ENCODE measurements around the gene SEMA5A. TPM values are rescaled to one million over a fixed set of nuclear protein-coding genes. Genes with fewer than 3 reads are reported as not detected.
"Not testable (repeated sequence)": the region's sequence is repeated elsewhere in the genome, so short reads cannot be mapped to it uniquely, and the experiment has no call there.

Gene SEMA5A
- total and polyA plus RNA-seq, 2 donors: 4.2 to 78.6 TPM

DNA sequence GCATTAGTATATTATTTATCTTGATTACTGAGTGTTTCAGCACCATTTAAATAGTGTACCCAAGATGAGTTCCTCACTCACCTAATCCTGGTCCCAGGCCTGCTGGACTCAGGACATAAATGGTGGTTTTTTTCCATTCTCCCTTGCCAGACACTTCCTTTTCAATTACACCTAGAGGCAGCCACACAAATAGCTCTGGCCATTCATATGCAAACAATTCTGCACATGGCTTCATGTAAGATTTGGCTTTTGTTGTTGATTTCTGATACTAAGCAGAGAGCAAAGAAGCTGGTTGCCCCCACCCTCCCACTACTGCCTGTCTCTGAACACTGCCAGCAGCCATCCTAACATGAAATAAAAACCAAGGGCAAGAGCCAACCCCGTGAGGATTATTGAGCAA lies 180.4 kb downstream of the SEMA5A start:
- H3K4me1 ChIP-seq (ENCODE audit: insufficient read depth): no peaks in the 10 kb centered on the region
- H3K27ac ChIP-seq (ENCODE audit: low read depth): no peak overlapping the region
- H3K36me3 ChIP-seq (ENCODE audit: insufficient read depth): no peaks in the 10 kb centered on the region
- WGBS: 53% methylated on average over 1 of the region's 1 CpG
- no peak for DNase-seq (ENCODE audit: extremely low spot score)
- H3K4me3 ChIP-seq (ENCODE audit: low read depth, low read length): no peak overlapping the region

- no peak overlapping the region for H3K27ac ChIP-seq (ENCODE audit: low read depth)
- H3K36me3 ChIP-seq (ENCODE audit: insufficient read depth): no peaks in the 10 kb centered on the region
- H3K4me1 ChIP-seq (ENCODE audit: insufficient read depth): no peaks in the 10 kb centered on the region
- WGBS: 42% methylated on average over 2 of the region's 2 CpGs
- H3K4me3 ChIP-seq (ENCODE audit: low read depth, low read length): no peak overlapping the region
- DNase-seq (ENCODE audit: extremely low spot score): no peak
Measured at GRCh38 chr5:9363449-9363848, 182.4 kb downstream of the SEMA5A start.

DNA sequence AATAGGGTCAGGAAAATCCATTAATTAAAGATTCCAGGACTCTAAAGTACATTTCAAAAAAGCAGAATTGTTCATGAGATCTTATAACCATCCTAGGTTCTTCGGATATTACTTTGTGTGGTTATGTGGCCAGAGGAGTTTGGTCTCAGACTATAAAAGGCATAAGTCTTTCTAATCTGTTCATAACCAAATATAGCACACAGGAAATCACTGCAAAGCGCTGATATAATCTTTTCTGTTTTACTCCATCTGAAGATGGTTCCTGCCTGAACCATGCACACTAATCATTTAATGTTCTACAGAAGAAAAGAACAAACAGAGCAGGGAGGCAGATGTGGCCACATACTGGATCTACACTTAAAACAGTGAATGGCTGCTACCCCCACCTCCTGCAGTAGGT lies 182.8 kb downstream of the SEMA5A start:
- DNase-seq (ENCODE audit: extremely low spot score): no peak
- H3K27ac ChIP-seq (ENCODE audit: low read depth): no peak overlapping the region
- H3K36me3 ChIP-seq (ENCODE audit: insufficient read depth): no peaks in the 10 kb centered on the region
- WGBS: 14% methylated on average over 2 of the region's 2 CpGs
- no peak overlapping the region for H3K4me3 ChIP-seq (ENCODE audit: low read depth, low read length)
- H3K4me1 ChIP-seq (ENCODE audit: insufficient read depth): no peaks in the 10 kb centered on the region

DNA sequence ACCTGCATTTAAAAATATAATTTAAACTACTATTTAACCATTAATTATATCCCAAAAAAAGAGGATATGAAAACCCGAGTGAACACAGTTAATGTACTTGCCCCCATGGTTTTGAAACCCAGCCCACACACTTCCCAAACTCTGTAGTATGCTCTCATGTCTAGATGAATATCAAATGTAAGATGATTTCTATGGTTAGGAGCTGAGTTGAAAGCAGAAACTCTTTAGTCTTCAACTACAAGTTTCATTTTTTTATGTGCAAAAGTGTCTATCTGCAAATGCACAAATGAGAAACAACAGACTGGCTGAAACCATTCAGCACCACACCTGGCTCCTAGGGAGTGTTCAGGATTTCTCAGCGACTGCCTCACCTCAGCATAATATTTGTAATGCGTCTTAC lies 183.3 kb downstream of the SEMA5A start:
- Histone ChIP-seq H3K27ac (ENCODE audit: low read depth) (no peak overlapping the region), H3K4me3 (ENCODE audit: low read depth, low read length) (no peak overlapping the region), H3K4me1 (ENCODE audit: insufficient read depth) (no peaks in the 10 kb centered on the region), H3K36me3 (ENCODE audit: insufficient read depth) (no peaks in the 10 kb centered on the region)
- 70% methylated on average over 3 of the region's 3 CpGs for WGBS
- DNase-seq (ENCODE audit: extremely low spot score): no peak

DNA sequence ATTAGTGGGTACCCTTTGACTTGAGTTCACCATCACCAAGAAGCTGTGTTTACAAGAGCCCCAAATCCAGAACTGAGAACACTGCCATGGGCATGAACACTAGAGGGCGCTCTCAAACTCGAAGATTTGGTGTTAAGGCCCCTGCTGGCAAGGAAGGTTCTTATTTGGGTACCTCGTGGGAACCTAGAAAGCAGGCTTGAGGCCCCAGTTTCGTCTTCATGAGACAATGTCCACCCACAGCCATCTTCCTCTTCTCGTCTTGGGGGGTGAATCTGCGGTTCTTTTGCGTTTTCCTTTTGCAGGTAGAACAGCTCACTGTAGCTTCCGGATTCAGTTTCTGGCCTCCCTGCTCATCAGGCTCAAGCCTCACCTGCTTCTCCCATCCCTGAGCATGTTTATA lies 184.0 kb downstream of the SEMA5A start:
- H3K36me3 ChIP-seq (ENCODE audit: insufficient read depth): no peaks in the 10 kb centered on the region
- WGBS: 62% methylated on average over 8 of the region's 8 CpGs
- H3K27ac ChIP-seq (ENCODE audit: low read depth): no peak overlapping the region
- H3K4me3 ChIP-seq (ENCODE audit: low read depth, low read length): no peak overlapping the region
- H3K4me1 ChIP-seq (ENCODE audit: insufficient read depth): no peaks in the 10 kb centered on the region
- no peak for DNase-seq (ENCODE audit: extremely low spot score)

GRCh38 chr5:9358961-9359685 lies 186.8 kb downstream of the SEMA5A start:
- no peak overlapping the region for H3K27ac ChIP-seq (ENCODE audit: low read depth)
- DNase-seq (ENCODE audit: extremely low spot score): no peak
- H3K4me1 ChIP-seq (ENCODE audit: insufficient read depth): no peaks in the 10 kb centered on the region
- H3K36me3 ChIP-seq (ENCODE audit: insufficient read depth): no peaks in the 10 kb centered on the region
- 77% methylated on average over 2 of the region's 2 CpGs for WGBS
- no peak overlapping the region for H3K4me3 ChIP-seq (ENCODE audit: low read depth, low read length)

- no peak overlapping the region for H3K4me3 ChIP-seq (ENCODE audit: low read depth, low read length)
- WGBS: 25% methylated on average over 5 of the region's 5 CpGs
- no peak overlapping the region for H3K27ac ChIP-seq (ENCODE audit: low read depth)
- H3K36me3 ChIP-seq (ENCODE audit: insufficient read depth): no peaks in the 10 kb centered on the region
- no peaks in the 10 kb centered on the region for H3K4me1 ChIP-seq (ENCODE audit: insufficient read depth)
- DNase-seq (ENCODE audit: extremely low spot score): no peak
Measured at GRCh38 chr5:9356351-9356825, 189.5 kb downstream of the SEMA5A start.

GRCh38 chr5:9354336-9355081 lies 191.4 kb downstream of the SEMA5A start:
- Histone ChIP-seq H3K4me1 (ENCODE audit: insufficient read depth) (no peaks in the 10 kb centered on the region), H3K27ac (ENCODE audit: low read depth) (no peak overlapping the region), H3K36me3 (ENCODE audit: insufficient read depth) (no peaks in the 10 kb centered on the region), H3K4me3 (ENCODE audit: low read depth, low read length) (no peak overlapping the region)
- WGBS: 86% methylated on average over 7 of the region's 7 CpGs
- DNase-seq (ENCODE audit: extremely low spot score): no peak

GRCh38 chr5:9353048-9353447 lies 192.8 kb downstream of the SEMA5A start:
- not testable (repeated sequence) for H3K4me1 ChIP-seq (ENCODE audit: insufficient read depth); DNase-seq (ENCODE audit: extremely low spot score); H3K27ac ChIP-seq (ENCODE audit: low read depth); H3K4me3 ChIP-seq (ENCODE audit: low read depth, low read length); H3K36me3 ChIP-seq (ENCODE audit: insufficient read depth)

DNA sequence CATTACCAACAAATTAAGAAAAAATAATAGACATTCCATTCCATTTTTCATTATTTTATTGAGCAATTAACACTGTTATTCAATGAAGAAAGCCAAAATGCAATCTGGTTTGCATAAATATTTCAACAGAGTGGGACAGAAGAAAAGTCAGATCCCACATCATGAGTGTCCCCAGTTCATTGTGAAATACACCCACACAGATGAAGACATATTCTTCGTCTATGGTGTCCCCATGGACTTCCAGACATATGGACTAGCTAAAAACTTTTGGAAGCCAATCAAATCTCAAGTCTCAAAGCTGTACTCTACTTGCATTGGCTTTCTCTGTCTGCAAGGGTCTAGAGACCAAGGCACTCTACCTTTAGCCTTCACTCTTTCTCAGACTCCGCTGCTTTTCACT lies 194.3 kb downstream of the SEMA5A start:
- 89% methylated on average over 2 of the region's 2 CpGs for WGBS
- DNase-seq (ENCODE audit: extremely low spot score): no peak

DNA sequence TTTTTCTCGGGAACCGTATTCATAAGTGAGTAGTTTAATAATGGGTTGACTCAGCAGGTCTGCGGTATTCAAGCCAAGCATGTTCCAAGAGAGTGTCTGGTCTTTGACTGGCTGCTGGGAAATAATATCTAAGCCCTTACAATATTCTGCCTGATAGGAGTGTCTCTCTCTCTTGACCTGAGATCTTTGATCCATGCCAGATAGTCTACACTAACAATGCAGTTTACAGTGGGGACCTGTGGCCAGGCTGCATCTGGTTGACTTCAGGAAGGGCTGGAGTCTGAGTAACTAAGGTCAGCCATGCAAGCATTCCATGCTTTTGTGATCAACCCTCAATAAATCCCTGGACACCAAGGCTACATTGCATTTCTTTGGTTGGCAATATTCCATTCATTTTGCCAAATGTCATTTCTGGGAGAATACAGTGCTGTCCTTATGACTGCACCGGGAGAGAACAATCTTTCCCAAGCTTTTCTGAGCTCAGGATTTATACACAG lies 195.5 kb downstream of the SEMA5A start:
- WGBS: 51% methylated on average over 4 of the region's 4 CpGs
- no peak overlapping the region for H3K27ac ChIP-seq (ENCODE audit: low read depth)
- no peaks in the 10 kb centered on the region for H3K36me3 ChIP-seq (ENCODE audit: insufficient read depth)
- no peak overlapping the region for H3K4me3 ChIP-seq (ENCODE audit: low read depth, low read length)
- no peak for DNase-seq (ENCODE audit: extremely low spot score)
- H3K4me1 ChIP-seq (ENCODE audit: insufficient read depth): no peaks in the 10 kb centered on the region

More for the DNA sequence above, 194.3 kb downstream of the SEMA5A start:
- Histone ChIP-seq H3K4me3 (ENCODE audit: low read depth, low read length) (no peak overlapping the region), H3K36me3 (ENCODE audit: insufficient read depth) (no peaks in the 10 kb centered on the region), H3K27ac (ENCODE audit: low read depth) (no peak overlapping the region), H3K4me1 (ENCODE audit: insufficient read depth) (no peaks in the 10 kb centered on the region)

DNA sequence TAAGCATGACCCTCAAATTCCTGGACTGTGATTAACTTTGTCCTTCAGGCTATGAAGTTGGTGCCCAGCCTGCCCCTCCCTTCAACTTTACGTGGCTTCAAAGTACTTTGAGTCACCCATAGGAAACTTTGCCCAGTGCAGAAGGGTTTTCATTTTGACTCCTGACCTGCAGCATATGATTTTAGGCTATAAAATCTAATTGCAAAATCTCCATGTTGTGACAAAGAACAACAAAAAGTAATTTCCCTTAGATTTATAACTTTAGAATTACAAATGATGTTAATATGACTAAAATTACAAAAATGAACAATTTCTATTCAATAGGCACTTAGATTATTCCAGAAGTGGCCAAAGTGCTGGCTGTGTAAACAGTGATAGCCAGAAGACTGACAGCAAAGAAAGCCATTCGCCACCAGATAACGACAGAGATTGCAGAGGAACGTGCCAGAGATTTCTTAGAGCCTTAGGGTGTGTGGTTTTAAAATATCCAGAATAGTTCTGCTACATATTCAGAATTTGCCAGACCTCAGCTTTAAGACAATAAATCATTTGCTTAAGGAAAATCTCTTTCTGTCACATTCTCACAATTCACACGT lies 197.4 kb downstream of the SEMA5A start:
- Histone ChIP-seq H3K27ac (ENCODE audit: low read depth) (no peak overlapping the region), H3K4me3 (ENCODE audit: low read depth, low read length) (no peak overlapping the region), H3K36me3 (ENCODE audit: insufficient read depth) (no peaks in the 10 kb centered on the region), H3K4me1 (ENCODE audit: insufficient read depth) (no peaks in the 10 kb centered on the region)
- 16% methylated on average over 5 of the region's 5 CpGs for WGBS
- DNase-seq (ENCODE audit: extremely low spot score): no peak

DNA sequence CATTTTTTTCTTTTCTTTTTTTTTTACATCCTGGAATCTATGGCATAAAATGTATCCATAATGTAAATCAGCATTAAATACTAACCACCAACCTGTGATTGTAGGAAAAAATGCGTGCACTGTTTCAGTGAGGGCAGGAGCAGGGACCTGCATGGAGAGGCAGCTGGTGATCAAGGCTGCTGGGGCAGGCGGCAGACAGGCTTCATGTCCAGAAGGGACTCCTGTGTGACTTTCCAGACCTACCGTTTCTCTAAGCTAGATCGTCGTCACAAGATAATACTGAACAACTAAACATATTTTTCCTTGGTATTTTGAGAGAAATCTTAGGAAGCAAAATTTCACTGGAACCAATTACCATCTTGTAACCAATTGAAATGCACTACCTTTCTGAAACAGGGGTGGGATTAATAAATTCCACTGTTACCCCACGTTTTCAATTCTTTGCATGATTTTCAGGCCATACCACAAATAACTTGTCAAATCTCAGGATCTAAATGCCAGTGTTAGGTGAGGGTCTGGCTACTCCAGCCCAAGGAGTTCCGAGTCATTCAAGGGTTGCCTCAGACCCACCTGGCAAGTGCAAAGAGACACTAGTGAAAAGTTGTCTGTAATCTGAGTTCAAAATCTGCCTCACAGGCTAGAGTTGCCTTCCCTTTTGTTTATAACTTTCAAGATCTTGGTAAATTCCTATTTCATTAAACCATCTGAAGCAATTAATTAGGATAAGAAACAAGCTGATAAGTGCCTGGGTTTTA lies 198.2 kb downstream of the SEMA5A start:
- WGBS: 87% methylated on average over 7 of the region's 7 CpGs
- H3K36me3 ChIP-seq (ENCODE audit: insufficient read depth): no peaks in the 10 kb centered on the region

More for the DNA sequence above, 198.2 kb downstream of the SEMA5A start:
- Histone ChIP-seq H3K4me1 (ENCODE audit: insufficient read depth) (no peaks in the 10 kb centered on the region), H3K4me3 (ENCODE audit: low read depth, low read length) (no peak overlapping the region), H3K27ac (ENCODE audit: low read depth) (no peak overlapping the region)
- DNase-seq (ENCODE audit: extremely low spot score): no peak
